Stimulated activated CD4-positive, alpha-beta T cell treated with anti-CD3 and anti-CD28 coated beads, Interleukin-12 subunit alpha, Interleukin-12 subunit beta, amount 100 ng/mL, for 24 hours (primary cell): ENCODE data around the gene RNF144A.
"Not testable (repeated sequence)": the region's sequence is repeated elsewhere in the genome, so short reads cannot be mapped to it uniquely, and the experiment has no call there.

Source experiments
- DNase-seq, 2 experiments: peaks; one replicate each; pipeline ENCODE4 v3.0.0-alpha.2; 2020; ENCODE audit warnings: low read depth in 2 of 2

The RNF144A gene

GRCh38 chr2:6971502-6971901, 54.3 kb downstream of the RNF144A start:
- no peak for DNase-seq

- DNase-seq: no peak
Observed at GRCh38 chr2:6972067-6972710, 55.0 kb downstream of the RNF144A start.

GRCh38 chr2:6973895-6974545, 56.8 kb downstream of the RNF144A start:
- no peak for DNase-seq

GRCh38 chr2:6975988-6976387, 58.8 kb downstream of the RNF144A start:
- no peak for DNase-seq

GRCh38 chr2:6977113-6977741, 60.0 kb downstream of the RNF144A start:
- no peak for DNase-seq

GRCh38 chr2:6977786-6978185, 60.6 kb downstream of the RNF144A start:
- DNase-seq: no peak

- no peak for DNase-seq
Observed at GRCh38 chr2:6978991-6979390, 61.8 kb downstream of the RNF144A start.

GRCh38 chr2:6982449-6982848, 65.2 kb downstream of the RNF144A start:
- no peak for DNase-seq

- no peak for DNase-seq
Observed at GRCh38 chr2:6982934-6983589, 65.8 kb downstream of the RNF144A start.

- DNase-seq: no peak
Observed at GRCh38 chr2:6986301-6986911, 69.2 kb downstream of the RNF144A start.

- DNase-seq: no peak
Observed at GRCh38 chr2:6986912-6987361, 69.7 kb downstream of the RNF144A start.

GRCh38 chr2:6990871-6991270, 73.7 kb downstream of the RNF144A start:
- DNase-seq: no peak

GRCh38 chr2:6992794-6993228, 75.6 kb downstream of the RNF144A start:
- no peak for DNase-seq

- no peak for DNase-seq
Observed at GRCh38 chr2:6993229-6993640, 76.0 kb downstream of the RNF144A start.

GRCh38 chr2:6993936-6994335, 76.7 kb downstream of the RNF144A start:
- no peak for DNase-seq

GRCh38 chr2:6994536-6995128, 77.4 kb downstream of the RNF144A start:
- DNase-seq: no peak

GRCh38 chr2:6995391-6996097, 78.3 kb downstream of the RNF144A start:
- no peak for DNase-seq

- no peak for DNase-seq
Observed at GRCh38 chr2:6999211-6999877, 82.1 kb downstream of the RNF144A start.

GRCh38 chr2:7001395-7001794, 84.2 kb downstream of the RNF144A start:
- DNase-seq: not testable (repeated sequence)

- no peak for DNase-seq
Observed at GRCh38 chr2:7003895-7004294, 86.7 kb downstream of the RNF144A start.
